Spleen (tissue), 11 donors: ENCODE results near the gene GPSM3. TPM values are rescaled to one million over a fixed set of nuclear protein-coding genes. Genes with fewer than 3 reads are reported as not detected.

ENCODE experiments used
- DNase-seq: peaks from one replicate; pipeline ENCODE4 v3.0.0-alpha.2; 2020
- H3K27ac ChIP-seq, 8 donors: fragments of 200-600 bp; sonication (generic) in 7 of 8; 1 replicate in 4 of 8; 2 replicates in 4 of 8; pipeline versions ENCODE4 v1.5.0 to v1.8.0; 2016 to 2021; ENCODE audit warnings: inconsistent platforms in 4 of 8, mild to moderate bottlenecking in 4 of 8, moderate library complexity in 1 of 8
- H3K27me3 ChIP-seq, 7 donors: fragments of 200-600 bp; sonication (generic) in 6 of 7; replicated peaks in 1 of 7; 1 replicate in 4 of 7; 2 replicates in 3 of 7; pipeline versions ENCODE4 v1.5.0 to v1.8.0; 2016 to 2021; ENCODE audit warnings: inconsistent platforms in 3 of 7, mild to moderate bottlenecking in 1 of 7
- H3K36me3 ChIP-seq, 6 donors: fragments of 200-600 bp; sonication (generic) in 5 of 6; 1 replicate in 4 of 6; 2 replicates in 2 of 6; pipeline versions ENCODE4 v1.5.0 to v1.8.0; 2016 to 2021; ENCODE audit warnings: inconsistent platforms in 2 of 6
- H3K4me1 ChIP-seq, 6 donors: fragments of 200-600 bp; sonication (generic) in 5 of 6; 1 replicate in 3 of 6; 2 replicates in 3 of 6; pipeline versions ENCODE4 v1.5.0 to v1.8.0; 2016 to 2021; ENCODE audit warnings: inconsistent platforms in 3 of 6
- H3K4me3 ChIP-seq, 8 donors: fragments of 200-600 bp; sonication (generic) in 7 of 8; 1 replicate in 4 of 8; 2 replicates in 4 of 8; pipeline versions ENCODE4 v1.5.0 to v1.8.0; 2016 to 2021; ENCODE audit warnings: inconsistent platforms in 4 of 8, mild to moderate bottlenecking in 4 of 8, moderate library complexity in 2 of 8
- H3K9me3 ChIP-seq, 8 donors: fragments of 200-600 bp; sonication (generic) in 7 of 8; 1 replicate in 4 of 8; 2 replicates in 4 of 8; pipeline versions ENCODE4 v1.5.0 to v1.8.0; 2016 to 2021; ENCODE audit warnings: inconsistent platforms in 4 of 8
- POLR2A ChIP-seq, 3 donors: fragments of 450-650 bp; IDR thresholded peaks; one replicate each; pipeline ENCODE4 v1.5.1; 2017; ENCODE audit warnings: antibody characterized with exemption in 3 of 3, mild to moderate bottlenecking in 1 of 3
- POLR2AphosphoS5 ChIP-seq, 3 donors: sonication (generic); formaldehyde crosslinking; IDR thresholded peaks; one replicate each; pipeline ENCODE4 v1.5.1; 2017; ENCODE audit warnings: antibody characterized with exemption in 3 of 3
- WGBS, 5 donors: extraction: QIAGEN DNeasy Blood & Tissue Kit in 3 of 5; methylation state at CpG; one replicate each; pipeline versions ENCODE4 v1.1.5 to v1.1.7; 2013 to 2018; 5-methylcytosine and 5-hydroxymethylcytosine counted together
- intact Hi-C: fragments of 100-400 bp; cut with DNase I; formaldehyde crosslinking; loops from one replicate; pipeline ENCODE4 v1.15.0; 2023; ENCODE audit warnings: low total_unique reads
- polyA plus RNA-seq, 3 donors: library from polyadenylated mRNA; stranded (reverse); fragments of 200-250 nt; gene quantifications; one replicate each; pipeline ENCODE4 v1.2.1, GENCODE V29; 2013
- total RNA-seq, 7 donors: library from RNA; depleted of rRNA in 3 of 7; stranded (reverse); fragments of >200 nt in 3 of 7; fragmentation: NEBNext Ultra II Directional in 4 of 7; extraction: Animal tissue kit (Norgen Biotek cat#: 25700) in 4 of 7; gene quantifications; one replicate each; pipeline versions ENCODE4 v1.1.0 to v1.2.1, GENCODE V29; 2016 to 2021
- TF ChIP-seq, protein P1 (sequence below), 11 experiments: fragments of 200-600 bp in 7 of 11; fragments of 450-650 bp in 4 of 11; sonication (generic) in 4 of 11; IDR thresholded peaks in 8 of 11; conservative IDR thresholded peaks in 3 of 11; 1 replicate in 7 of 11; 2 replicates in 4 of 11; pipeline versions ENCODE4 v1.4.0 to v1.8.0; 2016 to 2021; ENCODE audit warnings: antibody characterized with exemption in 11 of 11, inconsistent platforms in 4 of 11, mild to moderate bottlenecking in 1 of 11
- donor health status: healthy with polysubstance abuse.
- donor health status: DM: no; HTN: no; CAD: no; lungs with moderate emphysema.
- donor health status: DM: no; HTN: no; CAD: no.
- donor health status: Bipolar disorder and iron deficiency.
- donor health status: healthy.
- donor health status: DM: no; HTN: no; CAD: no.
- donor health status: DM: yes; HTN: yes; CAD: no.

Gene GPSM3
- total and polyA plus RNA-seq, 10 donors, result 140 to 263 (median 195) TPM

GRCh38 chr6:32222333-32223230, 30.1 kb upstream of the GPSM3 start:
- H3K9me3 ChIP-seq, result no peaks in the 10 kb centered on the region
- H3K36me3 ChIP-seq, result no peaks in the 10 kb centered on the region
- 69 to 78% (median 74%) methylated on average over 8 of the region's 8 CpGs for WGBS, 5 donors
- no peaks in the 10 kb centered on the region for H3K27me3 ChIP-seq
- no peak for DNase-seq
- H3K4me3 ChIP-seq, result peak overlapping the region in 2 of 8 donors; percentile 15 to 30
- peaks cover 4 to 54% (median 34%) of the 10 kb centered on the region in 6 donors for H3K4me1 ChIP-seq
- TF ChIP-seq, protein P1, sequence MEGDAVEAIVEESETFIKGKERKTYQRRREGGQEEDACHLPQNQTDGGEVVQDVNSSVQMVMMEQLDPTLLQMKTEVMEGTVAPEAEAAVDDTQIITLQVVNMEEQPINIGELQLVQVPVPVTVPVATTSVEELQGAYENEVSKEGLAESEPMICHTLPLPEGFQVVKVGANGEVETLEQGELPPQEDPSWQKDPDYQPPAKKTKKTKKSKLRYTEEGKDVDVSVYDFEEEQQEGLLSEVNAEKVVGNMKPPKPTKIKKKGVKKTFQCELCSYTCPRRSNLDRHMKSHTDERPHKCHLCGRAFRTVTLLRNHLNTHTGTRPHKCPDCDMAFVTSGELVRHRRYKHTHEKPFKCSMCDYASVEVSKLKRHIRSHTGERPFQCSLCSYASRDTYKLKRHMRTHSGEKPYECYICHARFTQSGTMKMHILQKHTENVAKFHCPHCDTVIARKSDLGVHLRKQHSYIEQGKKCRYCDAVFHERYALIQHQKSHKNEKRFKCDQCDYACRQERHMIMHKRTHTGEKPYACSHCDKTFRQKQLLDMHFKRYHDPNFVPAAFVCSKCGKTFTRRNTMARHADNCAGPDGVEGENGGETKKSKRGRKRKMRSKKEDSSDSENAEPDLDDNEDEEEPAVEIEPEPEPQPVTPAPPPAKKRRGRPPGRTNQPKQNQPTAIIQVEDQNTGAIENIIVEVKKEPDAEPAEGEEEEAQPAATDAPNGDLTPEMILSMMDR (IDR thresholded peaks at IDR 0.05 in 8 of 11, conservative IDR thresholded peaks at IDR 0.05 in 3 of 11), result no peak
- no peak for TF ChIP-seq POLR2AphosphoS5 (IDR thresholded peaks at IDR 0.05)
- no peak for TF ChIP-seq POLR2A (IDR thresholded peaks at IDR 0.05)
- intact Hi-C loops, result no loop called here
- peak overlapping the region in 4 of 8 donors; percentile 54 to 75 (median 60) for H3K27ac ChIP-seq

- Histone ChIP-seq H3K9me3 (no peaks in the 10 kb centered on the region), H3K4me1 (peaks cover 4 to 34% (median 27%) of the 10 kb centered on the region in 6 donors), H3K27me3 (no peaks in the 10 kb centered on the region), H3K36me3 (no peaks in the 10 kb centered on the region), H3K27ac (no peak overlapping the region), H3K4me3 (no peak overlapping the region)
- WGBS, 5 donors, result 72 to 81% (median 79%) methylated on average over 3 to 4 of the region's 4 CpGs
- intact Hi-C loops, result no loop called here
- no peak for DNase-seq
- TF ChIP-seq, protein P1 (IDR thresholded peaks at IDR 0.05 in 8 of 11, conservative IDR thresholded peaks at IDR 0.05 in 3 of 11), result no peak
- TF ChIP-seq POLR2A (IDR thresholded peaks at IDR 0.05), result no peak
- no peak for TF ChIP-seq POLR2AphosphoS5 (IDR thresholded peaks at IDR 0.05)
Observed at GRCh38 chr6:32220021-32220420, 27.6 kb upstream of the GPSM3 start.

GRCh38 chr6:32218167-32218566, 25.7 kb upstream of the GPSM3 start:
- H3K36me3 ChIP-seq, result no peaks in the 10 kb centered on the region
- TF ChIP-seq POLR2A (IDR thresholded peaks at IDR 0.05) (no peak), POLR2AphosphoS5 (IDR thresholded peaks at IDR 0.05) (no peak)
- TF ChIP-seq, protein P1 (IDR thresholded peaks at IDR 0.05 in 8 of 11, conservative IDR thresholded peaks at IDR 0.05 in 3 of 11), result no peak
- no peak for DNase-seq
- H3K4me3 ChIP-seq, result no peak overlapping the region
- H3K9me3 ChIP-seq, result no peaks in the 10 kb centered on the region
- no peaks in the 10 kb centered on the region for H3K27me3 ChIP-seq
- intact Hi-C loops, result no loop called here
- no peak overlapping the region for H3K27ac ChIP-seq
- H3K4me1 ChIP-seq, result peaks cover 0 to 16% (median 10%) of the 10 kb centered on the region in 6 donors
- 79 to 89% (median 83%) methylated on average over 7 of the region's 7 CpGs for WGBS, 5 donors

- H3K36me3 ChIP-seq, result no peaks in the 10 kb centered on the region
- DNase-seq, result no peak
- no peaks in the 10 kb centered on the region for H3K9me3 ChIP-seq
Observed at GRCh38 chr6:32216998-32217397, 24.6 kb upstream of the GPSM3 start.

More at GRCh38 chr6:32216998-32217397, 24.6 kb upstream of the GPSM3 start:
- intact Hi-C loops, result no loop called here
- Histone ChIP-seq H3K4me3 (no peak overlapping the region), H3K27ac (no peak overlapping the region), H3K4me1 (peaks cover 0 to 4% (median 1%) of the 10 kb centered on the region in 6 donors), H3K27me3 (no peaks in the 10 kb centered on the region)
- TF ChIP-seq POLR2A (IDR thresholded peaks at IDR 0.05), result no peak
- TF ChIP-seq, protein P1 (IDR thresholded peaks at IDR 0.05 in 8 of 11, conservative IDR thresholded peaks at IDR 0.05 in 3 of 11), result no peak
- no peak for TF ChIP-seq POLR2AphosphoS5 (IDR thresholded peaks at IDR 0.05)
- 78 to 89% (median 85%) methylated on average over 8 to 11 of the region's 11 CpGs for WGBS, 5 donors
